HG03039 (cell line): ENCODE results near the gene KLHL33.

Experiments used
- ATAC-seq: cut with Tn5 transposase; IDR thresholded peaks from one replicate; pipeline ENCODE4 v1.9.1; 2021; ENCODE audit warnings: mild to moderate bottlenecking, moderate library complexity; ENCODE audit not compliant: unreplicated experiment

The KLHL33 gene

DNA sequence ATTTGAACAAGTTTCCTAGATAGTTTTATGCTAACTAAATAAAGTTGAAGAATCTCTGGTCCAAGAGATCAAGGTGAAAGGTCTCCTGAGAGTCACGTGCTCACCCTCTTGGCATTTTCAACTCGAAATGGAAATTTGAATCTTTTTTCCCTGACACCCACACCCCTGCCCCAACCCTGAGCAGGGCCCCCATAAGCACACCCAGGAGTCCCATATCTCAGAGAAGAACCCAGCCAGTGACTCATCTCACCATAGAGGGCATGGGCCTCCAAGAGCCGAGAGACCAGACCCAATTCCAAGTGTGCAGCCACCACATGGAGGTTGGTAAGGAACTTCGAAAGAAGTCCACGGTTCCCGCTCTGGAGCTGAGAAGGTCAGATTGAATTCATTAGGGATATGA lies 55.3 kb downstream of the KLHL33 start:
- no peak for ATAC-seq

DNA sequence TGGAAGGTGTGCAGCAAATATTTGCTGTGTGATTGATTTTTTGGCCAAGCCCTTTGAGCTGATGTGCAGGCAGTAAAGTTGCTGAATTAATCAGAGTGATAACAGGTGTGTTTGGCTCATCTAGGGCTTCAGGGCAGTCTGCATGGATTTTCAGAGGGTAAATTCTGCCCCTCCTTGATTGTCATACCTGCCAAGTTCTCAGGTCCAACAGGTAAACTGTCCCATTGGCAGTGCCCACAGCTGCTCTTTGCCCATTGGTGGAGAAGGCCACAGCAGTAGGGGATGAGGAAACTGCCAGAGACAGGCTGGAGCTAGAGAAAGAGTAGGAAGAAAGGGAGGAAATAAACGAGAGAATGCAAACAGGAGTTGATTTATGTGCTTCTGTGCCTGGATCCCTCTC lies 56.2 kb downstream of the KLHL33 start:
- no peak for ATAC-seq

DNA sequence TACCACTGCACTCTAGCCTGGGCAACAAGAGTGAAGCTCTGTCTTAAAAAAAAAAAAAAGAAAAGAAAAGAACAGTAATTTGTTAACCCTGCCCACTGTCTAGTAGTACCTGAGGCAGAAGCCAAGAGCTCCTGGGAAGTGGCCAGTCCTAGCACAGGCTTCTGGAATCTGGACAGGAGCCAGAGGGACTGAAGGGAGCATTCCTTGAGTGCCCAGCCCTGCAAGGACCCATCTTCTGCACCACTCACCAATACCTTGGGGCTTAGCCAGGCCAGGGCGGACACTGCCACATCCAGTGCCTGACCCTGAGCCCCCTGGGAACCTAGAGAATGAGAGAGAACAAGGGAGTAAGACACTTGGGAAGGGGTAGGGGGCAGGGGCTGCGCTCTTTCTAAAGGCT lies 58.8 kb downstream of the KLHL33 start:
- no peak for ATAC-seq

DNA sequence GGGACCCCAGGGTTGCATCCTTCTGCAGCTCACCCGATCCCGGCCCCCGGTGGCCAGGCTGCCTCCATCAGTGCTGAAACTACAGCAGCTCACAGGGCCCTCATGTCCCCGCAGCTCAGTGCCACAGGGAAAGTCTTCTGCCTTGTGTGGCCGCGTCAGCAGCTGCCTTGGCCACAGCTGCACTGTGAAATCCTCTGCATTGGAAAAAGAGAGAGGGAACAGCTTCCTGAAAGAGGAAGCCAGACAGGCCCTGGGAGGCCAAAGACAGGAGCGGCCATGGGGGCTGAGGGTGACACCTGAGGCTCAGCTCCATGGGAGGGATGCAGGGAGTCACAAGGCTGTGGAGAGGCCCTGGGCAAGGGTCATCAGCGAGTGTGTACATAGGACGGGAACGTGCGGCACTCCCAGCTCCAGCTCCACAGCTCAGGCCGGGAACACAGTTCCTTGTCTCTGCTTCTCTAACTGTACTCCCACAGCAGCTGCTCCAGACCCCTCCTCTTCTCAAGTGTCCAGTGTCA lies 59.8 kb downstream of the KLHL33 start:
- no peak for ATAC-seq
